ENCODE data around the gene SYNGR2.

GRCh38 chr17:78146881-78147280, 21.5 kb upstream of the SYNGR2 start:
- TF ChIP-seq CTCF (IDR thresholded peaks at IDR 0.05) (no peak), POLR2A (IDR thresholded peaks at IDR 0.05) (no peak), POLR2AphosphoS5 (IDR thresholded peaks at IDR 0.05) (no peak)

All from breast epithelium (tissue), 3 donors.